Bronchial epithelial cell (primary cell): ENCODE measurements around the gene BCAS3. TPM values are rescaled to one million over a fixed set of nuclear protein-coding genes. Genes with fewer than 3 reads are reported as not detected.
A peak's percentile ranks its signal among the peaks of the same experiment; 100 is the strongest.

Experiments
- DNase-seq: peaks from one replicate; pipeline ENCODE4 v3.0.0-alpha.2; 2010; ENCODE audit warnings: low read depth
- FAIRE-seq: peaks from 2 replicates; lab custom pipeline; 2011; peaks lifted over from hg19 to GRCh38; lab: Jason Lieb, UNC
- H3K27me3 ChIP-seq: 2 replicates; pipeline ENCODE4 v1.5.1; 2011; ENCODE audit warnings: low read length; ENCODE audit not compliant: control insufficient read depth, insufficient read depth
- H3K36me3 ChIP-seq: 2 replicates; pipeline ENCODE4 v1.5.1; 2011; ENCODE audit warnings: low read length; ENCODE audit not compliant: control insufficient read depth, insufficient read depth
- H3K4me3 ChIP-seq: 2 replicates; pipeline ENCODE4 v1.5.1; 2011; ENCODE audit warnings: mild to moderate bottlenecking, low read depth, low read length, control low read depth
- total RNA-seq: library from RNA; depleted of rRNA; stranded (reverse); fragments of >200 nt; gene quantifications from 2 replicates; pipeline ENCODE4 v1.2.1, GENCODE V29; 2014
- TF ChIP-seq, protein P1 (sequence below): IDR thresholded peaks from 2 replicates; pipeline ENCODE4 v1.5.1; 2011; ENCODE audit warnings: mild to moderate bottlenecking, moderate library complexity, low read length, control low read depth, inconsistent platforms; ENCODE audit not compliant: insufficient read depth, severe bottlenecking

The BCAS3 gene
- total RNA-seq, 1 donor from 2014 or later = 10.3 TPM

DNA sequence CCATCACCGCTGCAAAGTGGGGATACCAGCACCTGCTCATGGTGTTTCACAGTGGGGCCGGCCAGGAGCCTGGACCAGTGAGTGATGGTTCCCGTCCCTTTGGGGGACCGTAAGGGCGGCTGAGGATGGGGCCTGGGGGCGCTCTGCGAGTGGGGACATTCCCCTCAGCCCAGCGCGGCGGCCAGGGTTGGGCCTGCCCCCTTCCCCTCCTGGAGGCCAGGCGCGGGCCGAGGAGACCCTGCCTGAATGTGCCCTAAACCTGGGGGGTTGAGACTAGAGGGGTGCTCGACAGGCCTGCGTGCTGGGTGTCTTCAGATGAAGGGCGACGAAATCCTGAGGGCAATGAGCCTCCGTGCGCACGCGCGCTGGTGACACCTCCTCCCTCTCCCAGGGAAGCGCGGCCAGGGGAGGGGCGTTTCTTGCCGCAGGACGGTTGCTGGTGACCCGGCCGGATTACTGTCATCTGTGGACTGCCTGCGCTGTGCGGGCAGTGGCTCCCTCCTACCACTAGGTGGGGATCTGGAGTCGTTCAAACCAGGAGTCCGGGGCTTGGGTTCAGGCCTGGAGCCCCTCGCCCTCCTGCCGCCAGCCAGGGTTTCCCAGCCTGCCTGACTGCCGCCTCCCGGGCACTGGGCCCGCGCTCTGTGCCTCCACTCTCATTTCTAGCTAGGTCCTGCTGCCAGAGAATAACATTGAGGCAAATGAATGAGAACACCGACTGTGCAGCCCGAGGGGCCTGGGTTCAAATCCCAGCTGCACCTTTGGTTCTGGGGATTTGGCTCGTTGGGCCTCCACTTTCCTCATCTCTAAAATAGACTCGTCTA is 739.1 kb downstream of the BCAS3 start:
- Histone ChIP-seq H3K36me3 (no peaks in the 10 kb centered on the region), H3K27me3 (peaks cover 14% of the 10 kb centered on the region), H3K4me3 (no peak overlapping the region)
- FAIRE-seq (no peak), DNase-seq (peak; percentile 36)
- TF ChIP-seq, protein P1, sequence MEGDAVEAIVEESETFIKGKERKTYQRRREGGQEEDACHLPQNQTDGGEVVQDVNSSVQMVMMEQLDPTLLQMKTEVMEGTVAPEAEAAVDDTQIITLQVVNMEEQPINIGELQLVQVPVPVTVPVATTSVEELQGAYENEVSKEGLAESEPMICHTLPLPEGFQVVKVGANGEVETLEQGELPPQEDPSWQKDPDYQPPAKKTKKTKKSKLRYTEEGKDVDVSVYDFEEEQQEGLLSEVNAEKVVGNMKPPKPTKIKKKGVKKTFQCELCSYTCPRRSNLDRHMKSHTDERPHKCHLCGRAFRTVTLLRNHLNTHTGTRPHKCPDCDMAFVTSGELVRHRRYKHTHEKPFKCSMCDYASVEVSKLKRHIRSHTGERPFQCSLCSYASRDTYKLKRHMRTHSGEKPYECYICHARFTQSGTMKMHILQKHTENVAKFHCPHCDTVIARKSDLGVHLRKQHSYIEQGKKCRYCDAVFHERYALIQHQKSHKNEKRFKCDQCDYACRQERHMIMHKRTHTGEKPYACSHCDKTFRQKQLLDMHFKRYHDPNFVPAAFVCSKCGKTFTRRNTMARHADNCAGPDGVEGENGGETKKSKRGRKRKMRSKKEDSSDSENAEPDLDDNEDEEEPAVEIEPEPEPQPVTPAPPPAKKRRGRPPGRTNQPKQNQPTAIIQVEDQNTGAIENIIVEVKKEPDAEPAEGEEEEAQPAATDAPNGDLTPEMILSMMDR = peak; percentile 98

DNA sequence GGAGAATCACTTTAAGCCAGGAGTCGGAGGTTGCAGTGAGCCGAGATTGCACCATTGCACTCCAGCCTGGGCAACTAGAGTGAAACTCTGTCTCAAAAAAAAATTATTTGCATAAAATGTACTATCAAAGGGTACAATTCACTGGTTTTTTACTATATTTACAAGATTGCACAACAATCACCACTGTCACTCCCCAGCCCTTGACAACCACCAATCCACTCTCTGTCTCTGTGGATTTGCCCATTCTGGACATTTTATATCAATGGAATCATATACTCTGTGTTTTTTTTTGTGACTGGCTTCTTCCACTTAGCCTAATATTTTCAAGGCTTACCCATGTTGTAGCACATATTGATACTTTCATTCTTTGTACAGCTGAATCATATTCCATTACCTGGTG is 740.8 kb downstream of the BCAS3 start:
- Histone ChIP-seq H3K36me3 (no peaks in the 10 kb centered on the region), H3K27me3 (peaks cover 16% of the 10 kb centered on the region), H3K4me3 (no peak overlapping the region)
- TF ChIP-seq, protein P1 = no peak
- DNase-seq (no peak), FAIRE-seq (no peak)

DNA sequence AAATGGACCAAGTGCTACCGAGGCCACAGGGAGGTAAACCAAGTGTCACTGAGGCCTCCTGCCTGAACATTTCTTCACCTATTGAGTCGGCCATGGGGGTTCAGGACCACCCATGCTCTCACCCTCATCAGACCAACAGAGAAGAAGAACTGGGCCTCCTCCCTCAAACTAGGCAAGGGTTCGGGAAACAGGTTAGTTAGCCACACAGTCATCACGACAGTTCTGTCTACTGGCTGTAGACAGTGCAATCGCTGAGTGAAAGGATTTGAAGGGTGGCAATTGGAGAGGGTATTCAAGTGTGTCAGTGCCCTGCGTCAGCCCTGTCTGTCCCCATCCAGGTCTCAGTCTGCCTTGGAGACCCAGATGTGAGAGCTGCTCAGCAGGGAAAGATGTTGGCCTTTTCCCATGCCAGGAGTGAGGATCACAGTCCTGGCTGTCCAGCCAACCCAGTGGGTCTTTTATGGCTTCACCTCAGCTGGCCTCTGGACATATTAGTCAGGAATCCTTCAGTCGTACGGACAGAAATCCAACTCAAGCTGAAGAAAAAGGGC is 741.9 kb downstream of the BCAS3 start:
- DNase-seq = no peak
- TF ChIP-seq, protein P1 = no peak
- no peak overlapping the region for H3K4me3 ChIP-seq
- FAIRE-seq = peak; percentile 40
- no peaks in the 10 kb centered on the region for H3K36me3 ChIP-seq
- H3K27me3 ChIP-seq = peaks cover 16% of the 10 kb centered on the region

DNA sequence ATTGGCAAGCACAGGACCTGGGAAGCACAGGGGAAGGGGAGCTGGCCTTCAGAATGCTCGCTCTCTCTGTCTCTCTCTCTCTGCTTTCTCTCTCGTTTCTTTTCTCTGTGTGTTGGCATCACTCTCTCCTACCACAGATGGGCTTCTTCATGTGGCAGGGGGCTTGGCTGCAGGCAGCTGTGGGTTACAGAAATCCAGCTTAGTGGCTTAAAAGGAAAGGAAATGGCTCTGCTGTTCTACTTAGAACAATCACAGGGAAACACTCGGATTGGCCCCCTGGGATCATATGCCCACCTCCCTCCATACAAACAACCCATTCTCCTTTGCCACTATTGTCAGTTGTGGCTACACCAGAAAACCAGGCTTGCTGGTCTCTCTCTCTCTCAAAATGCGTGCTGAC is 742.4 kb downstream of the BCAS3 start:
- FAIRE-seq (no peak), DNase-seq (no peak)
- TF ChIP-seq, protein P1 = no peak
- H3K27me3 ChIP-seq = peaks cover 16% of the 10 kb centered on the region
- H3K36me3 ChIP-seq = no peaks in the 10 kb centered on the region
- no peak overlapping the region for H3K4me3 ChIP-seq

DNA sequence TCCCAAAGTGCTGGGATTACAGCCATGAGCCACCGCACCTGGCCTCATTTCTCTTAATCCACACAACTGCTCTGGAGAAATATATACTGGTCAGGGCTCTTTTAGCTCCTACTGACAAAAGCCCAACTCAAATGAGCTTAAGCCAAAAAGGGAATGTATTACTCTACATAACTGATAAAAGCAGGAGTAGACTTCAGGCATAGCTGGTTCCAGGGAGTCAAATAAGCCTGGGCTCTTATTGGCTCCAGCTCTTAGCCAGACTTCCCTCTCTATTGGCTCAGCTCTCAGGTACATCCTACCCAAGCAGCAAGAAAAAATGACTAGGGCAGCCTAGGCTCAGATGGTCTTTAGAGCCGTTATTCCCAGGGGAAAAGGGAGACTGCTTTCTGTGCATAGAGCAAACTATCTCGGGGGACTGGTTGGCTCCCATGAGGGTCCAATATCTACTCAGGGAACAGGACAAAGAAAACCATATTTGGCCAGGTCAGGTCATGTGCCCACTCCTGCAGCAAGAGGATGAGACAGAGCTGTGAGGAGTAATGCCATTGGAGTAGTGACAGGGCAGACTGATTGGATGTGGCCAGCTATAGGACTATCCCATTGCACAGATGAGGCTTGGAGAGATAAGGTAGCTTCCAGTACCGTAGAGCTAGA is 743.2 kb downstream of the BCAS3 start:
- Histone ChIP-seq H3K4me3 (no peak overlapping the region), H3K27me3 (peaks cover 16% of the 10 kb centered on the region), H3K36me3 (no peaks in the 10 kb centered on the region)
- TF ChIP-seq, protein P1 = no peak
- FAIRE-seq (no peak), DNase-seq (no peak)
